Smooth muscle cell (in vitro differentiated cells): ENCODE measurements around the gene PRM2. TPM values are rescaled to one million over a fixed set of nuclear protein-coding genes. Genes with fewer than 3 reads are reported as not detected.

Experiments used
- DNase-seq: peaks from one replicate; lab custom pipeline; 2025; ENCODE audit not compliant: unreplicated experiment; lab: John Stamatoyannopoulos, UW
- H2AFZ ChIP-seq: fragments of 200-600 bp; sonication (generic); 2 replicates; pipeline ENCODE4 v1.6.0; 2016; ENCODE audit warnings: antibody characterized with exemption, low read depth, mild to moderate bottlenecking
- H3F3A ChIP-seq: fragments of 200-600 bp; sonication (generic); 2 replicates; pipeline ENCODE4 v1.6.0; 2017; ENCODE audit warnings: antibody characterized with exemption, low read depth
- H3K27ac ChIP-seq: fragments of 200-600 bp; sonication (generic); 2 replicates; pipeline ENCODE4 v1.5.1; 2016; ENCODE audit warnings: low read depth, mild to moderate bottlenecking
- H3K27me3 ChIP-seq: fragments of 200-600 bp; sonication (generic); 2 replicates; pipeline ENCODE4 v1.6.1; 2016; ENCODE audit warnings: low read depth, mild to moderate bottlenecking
- H3K36me3 ChIP-seq: fragments of 200-600 bp; sonication (generic); 2 replicates; pipeline ENCODE4 v1.5.1; 2016; ENCODE audit warnings: low read depth
- H3K4me1 ChIP-seq: fragments of 200-600 bp; sonication (generic); 2 replicates; pipeline ENCODE4 v1.5.1; 2016; ENCODE audit warnings: low read depth
- H3K4me2 ChIP-seq: fragments of 200-600 bp; sonication (generic); 2 replicates; pipeline ENCODE4 v1.6.0; 2016; ENCODE audit warnings: mild to moderate bottlenecking
- H3K4me3 ChIP-seq: fragments of 200-600 bp; sonication (generic); 2 replicates; pipeline ENCODE4 v1.5.1; 2016; ENCODE audit warnings: mild to moderate bottlenecking
- H3K79me2 ChIP-seq: fragments of 200-600 bp; sonication (generic); 2 replicates; pipeline ENCODE4 v1.6.0; 2016; ENCODE audit warnings: low read depth, mild to moderate bottlenecking
- H3K9ac ChIP-seq: fragments of 200-600 bp; sonication (generic); 2 replicates; pipeline ENCODE4 v1.6.0; 2016; ENCODE audit warnings: low read depth
- H3K9me3 ChIP-seq: fragments of 200-600 bp; sonication (generic); replicated peaks from 2 replicates; pipeline ENCODE4 v1.5.1; 2016; ENCODE audit warnings: low read depth
- H4K20me1 ChIP-seq: fragments of 200-600 bp; sonication (generic); 2 replicates; pipeline ENCODE4 v1.6.0; 2016; ENCODE audit warnings: low read depth
- CTCF ChIP-seq: fragments of 200-600 bp; sonication (generic); IDR thresholded peaks from 2 replicates; pipeline ENCODE4 v1.5.1; 2017; ENCODE audit warnings: borderline replicate concordance, mild to moderate bottlenecking, antibody characterized with exemption; ENCODE audit not compliant: insufficient read depth, poor library complexity, severe bottlenecking
- WGBS: methylation state at CpG from one replicate; pipeline ENCODE4 v1.1.7; 2016; ENCODE audit warnings: low lambda C conversion rate; 5-methylcytosine and 5-hydroxymethylcytosine counted together
- polyA plus RNA-seq: library from polyadenylated mRNA; unstranded; fragments of >200 nt; fragmentation: Nextera tagmentation; extraction: Ambion mirVana; gene quantifications from 2 replicates; pipeline ENCODE4 v1.2.1, GENCODE V29; 2016
- total RNA-seq: library from RNA; depleted of rRNA; stranded (reverse); fragments of >200 nt; gene quantifications from 2 replicates; pipeline ENCODE4 v1.2.3, GENCODE V29; 2014

Gene PRM2
- total and polyA plus RNA-seq, 2 experiments from 2014 or later, result not detected

- DNase-seq, result no peak
- Histone ChIP-seq H3K27ac (peak overlapping the region; percentile 49), H4K20me1 (peaks cover 35% of the 10 kb centered on the region), H3K4me1 (peaks cover 10% of the 10 kb centered on the region), H2AFZ (no peak overlapping the region), H3K9me3 (no peaks in the 10 kb centered on the region), H3K4me2 (peak overlapping the region; percentile 95), H3K9ac (no peak overlapping the region), H3K4me3 (peak overlapping the region; percentile 95), H3K27me3 (no peaks in the 10 kb centered on the region), H3K79me2 (peaks cover 19% of the 10 kb centered on the region), H3F3A (peaks cover 18% of the 10 kb centered on the region), H3K36me3 (no peaks in the 10 kb centered on the region)
- TF ChIP-seq CTCF, result no peak
- WGBS, result 30% methylated on average over 29 of the region's 29 CpGs
Measured at GRCh38 chr16:11253995-11254912, 22.0 kb downstream of the PRM2 start.

- Histone ChIP-seq H2AFZ (no peak overlapping the region), H4K20me1 (peaks cover 35% of the 10 kb centered on the region)
- DNase-seq, result no peak
Measured at GRCh38 chr16:11253009-11253994, 23.0 kb downstream of the PRM2 start.

DNA sequence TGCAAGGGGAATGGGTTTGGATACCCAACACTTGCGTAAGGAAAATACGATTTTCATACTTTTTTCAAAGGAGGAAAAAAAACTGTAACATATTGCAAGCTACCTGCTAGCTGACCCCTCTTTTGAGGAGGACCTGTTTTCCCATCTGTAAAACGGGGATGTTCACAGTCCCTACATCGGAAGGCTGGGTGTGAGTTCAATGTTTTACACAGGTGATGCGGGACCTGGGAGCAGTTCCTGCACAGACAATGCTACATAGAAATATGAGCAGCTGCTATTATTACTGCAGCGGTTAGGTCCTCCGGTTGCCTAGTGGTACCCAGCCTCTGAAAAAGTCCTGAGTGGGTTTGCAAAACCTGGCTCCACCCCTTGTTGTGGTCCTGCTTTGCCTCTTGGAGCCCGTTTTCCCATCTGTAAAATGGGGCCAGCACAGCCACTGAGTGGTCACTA is 23.8 kb downstream of the PRM2 start:
- Histone ChIP-seq H3K27ac (no peak overlapping the region), H3K4me3 (no peak overlapping the region)

More at GRCh38 chr16:11253009-11253994, 23.0 kb downstream of the PRM2 start:
- Histone ChIP-seq H3K4me1 (peaks cover 10% of the 10 kb centered on the region), H3K4me2 (peak overlapping the region; percentile 95), H3K4me3 (peak overlapping the region; percentile 95), H3K79me2 (peaks cover 19% of the 10 kb centered on the region), H3K27me3 (no peaks in the 10 kb centered on the region), H3K27ac (peak overlapping the region; percentile 49), H3K9me3 (no peaks in the 10 kb centered on the region), H3K36me3 (no peaks in the 10 kb centered on the region), H3F3A (peaks cover 18% of the 10 kb centered on the region), H3K9ac (no peak overlapping the region)
- TF ChIP-seq CTCF, result no peak
- 52% methylated on average over 5 of the region's 5 CpGs for WGBS

More for the DNA sequence above, 23.8 kb downstream of the PRM2 start:
- DNase-seq, result no peak
- WGBS, result 93% methylated on average over 8 of the region's 8 CpGs
- H3K9me3 ChIP-seq, result no peaks in the 10 kb centered on the region
- H3K9ac ChIP-seq, result no peak overlapping the region
- TF ChIP-seq CTCF, result no peak
- H3F3A ChIP-seq, result peaks cover 18% of the 10 kb centered on the region
- H2AFZ ChIP-seq, result no peak overlapping the region
- H3K4me1 ChIP-seq, result peaks cover 10% of the 10 kb centered on the region
- peaks cover 35% of the 10 kb centered on the region for H4K20me1 ChIP-seq
- no peaks in the 10 kb centered on the region for H3K36me3 ChIP-seq
- no peaks in the 10 kb centered on the region for H3K27me3 ChIP-seq
- H3K4me2 ChIP-seq, result peak overlapping the region; percentile 95
- H3K79me2 ChIP-seq, result peaks cover 19% of the 10 kb centered on the region
